ENCODE results near the gene LHFPL2. TPM values are rescaled to one million over a fixed set of nuclear protein-coding genes. Genes with fewer than 3 reads are reported as not detected.
A peak's percentile ranks its signal among the peaks of the same experiment; 100 is the strongest.

The LHFPL2 gene
- total RNA-seq, 1 experiment from 2014 or later: 17.9 TPM

- DNase-seq (ENCODE audit: low read depth, low spot score) (no peak), ATAC-seq (no peak)
- H3K9ac ChIP-seq (ENCODE audit: low read length): no peak overlapping the region
- H3K9me3 ChIP-seq (ENCODE audit: control insufficient read depth in 1 of 2, insufficient read depth in 1 of 2, low read depth in 1 of 2, low read length in 2 of 2): no peaks in the 10 kb centered on the region
- ChIA-PET CTCF (no interaction called here), POLR2A (no interaction called here), RAD21 (ENCODE audit: low non-redundant PET in 1 of 2, low total read pairs in 2 of 2, uncharacterized antibody in 2 of 2, unreplicated experiment in 2 of 2) (no interaction called here)
- no peaks in the 10 kb centered on the region for H3K9me2 ChIP-seq (ENCODE audit: insufficient read depth)
- H3K4me2 ChIP-seq (ENCODE audit: low read length): no peak overlapping the region
- no peak overlapping the region for H2AFZ ChIP-seq (ENCODE audit: low read depth, low read length, poor library complexity, severe bottlenecking)
- no peaks in the 10 kb centered on the region for H4K20me1 ChIP-seq (ENCODE audit: insufficient read depth)
- intact Hi-C loops (cut with micrococcal nuclease): no loop called here
- H3K27me3 ChIP-seq (ENCODE audit: insufficient read depth, low read length): no peaks in the 10 kb centered on the region
- no peaks in the 10 kb centered on the region for H3K36me3 ChIP-seq (ENCODE audit: control insufficient read depth in 1 of 2, insufficient read depth in 2 of 2, low read length in 2 of 2)
- H3K4me3 ChIP-seq (replicated peaks in 1 of 2; ENCODE audit: low read depth in 1 of 2, low read length in 2 of 2): no peak overlapping the region
- TF ChIP-seq EZH2phosphoT487 (IDR thresholded peaks at IDR 0.05; ENCODE audit: borderline replicate concordance) (no peak), POLR2A (IDR thresholded peaks at IDR 0.05; ENCODE audit: borderline replicate concordance, extremely low read depth, insufficient read depth, insufficient read length) (no peak)
- no TSS peak for BruUV-seq (replicated peaks)
- H3K4me1 ChIP-seq (ENCODE audit: control insufficient read depth in 1 of 2, insufficient read depth in 2 of 2, low read length in 2 of 2): peaks cover 47 to 75% of the 10 kb centered on the region in 2 experiments
- H3K27ac ChIP-seq (ENCODE audit: low read depth, low read length): no peak overlapping the region
- peaks cover 14% of the 10 kb centered on the region; the same call in 1 of the 2 replicates for H3K79me2 ChIP-seq (ENCODE audit: insufficient read depth, low read length)
Observed at GRCh38 chr5:78592735-78593386, 55.7 kb downstream of the LHFPL2 start.

DNA sequence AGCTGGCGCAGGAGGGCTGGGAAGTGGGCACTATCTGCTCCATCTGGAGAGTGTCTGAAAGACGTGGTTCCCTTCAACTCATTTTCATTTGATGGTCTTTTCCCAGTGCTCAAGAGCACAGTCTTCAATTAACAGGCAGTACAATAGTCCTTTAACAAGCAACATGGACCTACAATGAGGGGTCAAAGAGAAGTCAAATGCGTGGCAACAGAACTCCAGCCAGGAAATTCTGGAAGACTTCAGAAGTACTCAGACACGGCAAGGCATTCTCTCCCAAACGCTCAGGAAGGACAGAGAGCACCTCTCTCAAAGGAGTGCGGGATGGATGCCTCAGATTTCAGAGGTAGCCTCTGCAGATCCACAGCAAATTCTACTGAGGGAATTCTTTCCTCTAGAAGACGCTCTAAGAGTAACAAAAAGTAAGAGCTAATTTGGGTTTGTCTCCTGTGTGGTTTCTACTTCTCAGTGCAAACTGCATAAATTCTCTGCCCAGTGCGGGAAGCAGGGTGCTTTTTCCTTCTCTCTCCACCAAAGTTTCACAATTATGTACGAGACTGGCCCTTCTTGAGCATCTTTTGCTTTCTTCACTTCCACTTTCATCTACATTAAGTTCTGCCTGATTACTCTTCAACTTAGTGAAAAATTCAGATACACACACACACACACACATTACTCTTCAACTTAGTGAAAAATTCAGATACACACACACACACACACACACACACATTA is 56.4 kb downstream of the LHFPL2 start:
- H3K4me1 ChIP-seq (ENCODE audit: control insufficient read depth in 1 of 2, insufficient read depth in 2 of 2, low read length in 2 of 2): peaks cover 40 to 75% of the 10 kb centered on the region in 2 experiments
- H3K9me2 ChIP-seq (ENCODE audit: insufficient read depth): no peaks in the 10 kb centered on the region
- H3K9ac ChIP-seq (ENCODE audit: low read length): peak overlapping the region; percentile 15
- H3K9me3 ChIP-seq (ENCODE audit: control insufficient read depth in 1 of 2, insufficient read depth in 1 of 2, low read depth in 1 of 2, low read length in 2 of 2): no peaks in the 10 kb centered on the region
- H3K4me2 ChIP-seq (ENCODE audit: low read length): peak overlapping the region; percentile 56
- ATAC-seq: no peak
- ChIA-PET RAD21 (ENCODE audit: low non-redundant PET in 1 of 2, low total read pairs in 2 of 2, uncharacterized antibody in 2 of 2, unreplicated experiment in 2 of 2) (no interaction called here), POLR2A (no interaction called here), CTCF (no interaction called here)
- intact Hi-C loops (cut with micrococcal nuclease): no loop called here
- no peaks in the 10 kb centered on the region for H3K27me3 ChIP-seq (ENCODE audit: insufficient read depth, low read length)
- no TSS peak for BruUV-seq (replicated peaks)
- no peak for DNase-seq (ENCODE audit: low read depth, low spot score)
- H4K20me1 ChIP-seq (ENCODE audit: insufficient read depth): no peaks in the 10 kb centered on the region
- H3K36me3 ChIP-seq (ENCODE audit: control insufficient read depth in 1 of 2, insufficient read depth in 2 of 2, low read length in 2 of 2): no peaks in the 10 kb centered on the region
- H3K27ac ChIP-seq (ENCODE audit: low read depth, low read length): no peak overlapping the region
- no peak overlapping the region for H2AFZ ChIP-seq (ENCODE audit: low read depth, low read length, poor library complexity, severe bottlenecking)
- no peak overlapping the region for H3K4me3 ChIP-seq (replicated peaks in 1 of 2; ENCODE audit: low read depth in 1 of 2, low read length in 2 of 2)
- H3K79me2 ChIP-seq (ENCODE audit: insufficient read depth, low read length): peaks cover 14% of the 10 kb centered on the region; the same call in 1 of the 2 replicates
- TF ChIP-seq, protein P1, sequence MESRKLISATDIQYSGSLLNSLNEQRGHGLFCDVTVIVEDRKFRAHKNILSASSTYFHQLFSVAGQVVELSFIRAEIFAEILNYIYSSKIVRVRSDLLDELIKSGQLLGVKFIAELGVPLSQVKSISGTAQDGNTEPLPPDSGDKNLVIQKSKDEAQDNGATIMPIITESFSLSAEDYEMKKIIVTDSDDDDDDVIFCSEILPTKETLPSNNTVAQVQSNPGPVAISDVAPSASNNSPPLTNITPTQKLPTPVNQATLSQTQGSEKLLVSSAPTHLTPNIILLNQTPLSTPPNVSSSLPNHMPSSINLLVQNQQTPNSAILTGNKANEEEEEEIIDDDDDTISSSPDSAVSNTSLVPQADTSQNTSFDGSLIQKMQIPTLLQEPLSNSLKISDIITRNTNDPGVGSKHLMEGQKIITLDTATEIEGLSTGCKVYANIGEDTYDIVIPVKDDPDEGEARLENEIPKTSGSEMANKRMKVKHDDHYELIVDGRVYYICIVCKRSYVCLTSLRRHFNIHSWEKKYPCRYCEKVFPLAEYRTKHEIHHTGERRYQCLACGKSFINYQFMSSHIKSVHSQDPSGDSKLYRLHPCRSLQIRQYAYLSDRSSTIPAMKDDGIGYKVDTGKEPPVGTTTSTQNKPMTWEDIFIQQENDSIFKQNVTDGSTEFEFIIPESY (IDR thresholded peaks at IDR 0.05; ENCODE audit: extremely low read depth, insufficient replicate concordance, low read length): no peak
- no peak for TF ChIP-seq EZH2phosphoT487 (IDR thresholded peaks at IDR 0.05; ENCODE audit: borderline replicate concordance)
- no peak for TF ChIP-seq FOSL1 (IDR thresholded peaks at IDR 0.05; ENCODE audit: low read depth)
- no peak for TF ChIP-seq ZFX (IDR thresholded peaks at IDR 0.05)
- TF ChIP-seq ZNF274 (IDR thresholded peaks at IDR 0.05; ENCODE audit: low read depth, low read length): no peak
- TF ChIP-seq YY1 (IDR thresholded peaks at IDR 0.05; ENCODE audit: extremely low read depth, insufficient replicate concordance, low read depth, low read length): no peak
- TF ChIP-seq TCF7L2 (IDR thresholded peaks at IDR 0.05; ENCODE audit: borderline replicate concordance, extremely low read depth, insufficient read depth, insufficient read length): no peak
- TF ChIP-seq, protein P2, sequence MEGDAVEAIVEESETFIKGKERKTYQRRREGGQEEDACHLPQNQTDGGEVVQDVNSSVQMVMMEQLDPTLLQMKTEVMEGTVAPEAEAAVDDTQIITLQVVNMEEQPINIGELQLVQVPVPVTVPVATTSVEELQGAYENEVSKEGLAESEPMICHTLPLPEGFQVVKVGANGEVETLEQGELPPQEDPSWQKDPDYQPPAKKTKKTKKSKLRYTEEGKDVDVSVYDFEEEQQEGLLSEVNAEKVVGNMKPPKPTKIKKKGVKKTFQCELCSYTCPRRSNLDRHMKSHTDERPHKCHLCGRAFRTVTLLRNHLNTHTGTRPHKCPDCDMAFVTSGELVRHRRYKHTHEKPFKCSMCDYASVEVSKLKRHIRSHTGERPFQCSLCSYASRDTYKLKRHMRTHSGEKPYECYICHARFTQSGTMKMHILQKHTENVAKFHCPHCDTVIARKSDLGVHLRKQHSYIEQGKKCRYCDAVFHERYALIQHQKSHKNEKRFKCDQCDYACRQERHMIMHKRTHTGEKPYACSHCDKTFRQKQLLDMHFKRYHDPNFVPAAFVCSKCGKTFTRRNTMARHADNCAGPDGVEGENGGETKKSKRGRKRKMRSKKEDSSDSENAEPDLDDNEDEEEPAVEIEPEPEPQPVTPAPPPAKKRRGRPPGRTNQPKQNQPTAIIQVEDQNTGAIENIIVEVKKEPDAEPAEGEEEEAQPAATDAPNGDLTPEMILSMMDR (IDR thresholded peaks at IDR 0.05 in 2 of 3, conservative IDR thresholded peaks at IDR 0.05 in 1 of 3; ENCODE audit: borderline replicate concordance in 1 of 3, insufficient read depth in 1 of 3, low read depth in 2 of 3, low read length in 2 of 3): no peak
- no peak for TF ChIP-seq ELF1 (IDR thresholded peaks at IDR 0.05; ENCODE audit: borderline replicate concordance, low read depth)
- TF ChIP-seq POLR2AphosphoS5 (IDR thresholded peaks at IDR 0.05; ENCODE audit: low read depth, low read length): no peak
- TF ChIP-seq CBX3 (IDR thresholded peaks at IDR 0.05; ENCODE audit: low read depth): no peak
- no peak for TF ChIP-seq SRF (IDR thresholded peaks at IDR 0.05; ENCODE audit: low read depth)
- TF ChIP-seq RAD21 (IDR thresholded peaks at IDR 0.05; ENCODE audit: low read depth): no peak
- TF ChIP-seq EZH2 (IDR thresholded peaks at IDR 0.05): no peak
